Spinal cord (tissue), 10 donors: ENCODE data around the gene IGSF6. TPM values are rescaled to one million over a fixed set of nuclear protein-coding genes. Genes with fewer than 3 reads are reported as not detected.
"Not testable (repeated sequence)": the region's sequence is repeated elsewhere in the genome, so short reads cannot be mapped to it uniquely, and the experiment has no call there.

ENCODE experiments used
- DNase-seq, 6 donors: peaks; one replicate each; pipeline versions ENCODE4 v3.0.0 to v3.0.0-alpha.2; 2013 to 2015; ENCODE audit warnings: low spot score in 6 of 6, low read depth in 4 of 6
- H3K27ac ChIP-seq: one replicate; pipeline ENCODE4 v1.5.1; 2013; ENCODE audit warnings: low read depth, low read length, control low read depth
- H3K27me3 ChIP-seq: one replicate; pipeline ENCODE4 v1.6.1; 2013; ENCODE audit warnings: low read length; ENCODE audit not compliant: control insufficient read depth, insufficient read depth
- H3K36me3 ChIP-seq: one replicate; pipeline ENCODE4 v1.6.1; 2013; ENCODE audit warnings: low read length; ENCODE audit not compliant: control insufficient read depth, insufficient read depth
- H3K4me1 ChIP-seq: one replicate; pipeline ENCODE4 v1.6.1; 2013; ENCODE audit warnings: low read length; ENCODE audit not compliant: control insufficient read depth, insufficient read depth
- H3K4me3 ChIP-seq: one replicate; pipeline ENCODE4 v1.5.1; 2013; ENCODE audit warnings: low read depth, low read length, control low read depth
- H3K9me3 ChIP-seq: one replicate; pipeline ENCODE4 v1.6.1; 2013; ENCODE audit warnings: low read length; ENCODE audit not compliant: control insufficient read depth, insufficient read depth
- WGBS: methylation state at CpG from one replicate; pipeline ENCODE4 v1.1.5; 2013; ENCODE audit warnings: missing lambda C conversion rate; ENCODE audit not compliant: insufficient coverage; 5-methylcytosine and 5-hydroxymethylcytosine counted together
- polyA plus RNA-seq, 2 donors: library from polyadenylated mRNA; unstranded; fragments of 120-200 nt; gene quantifications; one replicate each; pipeline ENCODE4 v1.2.1, GENCODE V29; 2013; ENCODE audit not compliant: insufficient read length in 2 of 2
- total RNA-seq, 2 donors: library from RNA; depleted of rRNA in 1 of 2; stranded (reverse); fragments of 120-200 nt in 1 of 2; fragments of >200 nt in 1 of 2; gene quantifications; one replicate each; pipeline versions ENCODE4 v1.2.3 to v1.2.4, GENCODE V29; 2013 to 2014
- donor health status: healthy.

The IGSF6 gene
- total and polyA plus RNA-seq, 4 donors, result 5.0 to 10.8 (median 7.2) TPM

DNA sequence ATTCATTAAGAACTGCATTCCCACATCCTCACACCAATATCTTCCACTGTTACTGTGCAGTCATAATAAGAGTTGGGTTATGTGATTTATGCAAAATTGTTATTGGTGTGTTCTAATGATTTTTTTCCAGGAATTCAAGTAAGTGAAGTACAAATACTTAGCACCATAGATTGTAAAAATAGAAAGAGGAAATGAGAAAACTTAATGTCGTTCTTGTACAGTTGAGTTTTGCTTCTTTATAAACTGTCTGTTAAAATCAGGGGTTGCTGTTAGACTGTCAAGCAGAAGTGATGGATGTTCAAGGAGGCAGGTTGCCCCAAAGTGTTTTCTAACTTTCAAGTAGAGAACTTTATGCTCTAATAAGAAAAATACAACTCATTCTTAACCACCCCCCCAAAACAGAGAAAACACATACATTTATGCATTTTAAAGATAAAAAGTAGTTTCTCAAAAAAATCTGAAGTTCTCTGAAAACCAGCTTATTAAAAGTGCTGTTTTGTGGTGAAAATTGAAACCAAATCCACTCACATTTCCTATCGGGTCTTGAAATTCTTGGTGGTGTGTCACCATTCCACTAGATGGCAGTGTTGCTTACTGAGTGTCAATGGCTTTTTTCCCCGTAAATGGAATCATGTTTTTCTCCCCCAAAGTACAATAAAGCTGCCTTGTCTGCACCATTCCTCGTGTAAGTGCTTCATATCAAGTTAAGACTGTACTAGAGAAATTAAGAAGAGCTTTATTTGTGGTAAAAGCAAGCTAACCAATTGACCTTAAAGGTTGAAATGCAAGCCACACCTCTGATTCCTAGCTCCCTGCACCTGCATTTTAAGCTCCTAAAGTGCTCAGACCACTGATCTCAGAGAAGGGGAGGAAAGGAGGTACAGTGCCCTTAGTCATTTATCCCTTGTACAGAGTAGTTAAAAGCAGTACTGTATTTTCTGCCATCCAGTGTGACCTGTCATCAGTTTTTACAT lies 4.7 kb upstream of the IGSF6 start:
- Histone ChIP-seq H3K27ac (no peak overlapping the region), H3K36me3 (peaks cover 3% of the 10 kb centered on the region), H3K27me3 (no peaks in the 10 kb centered on the region), H3K4me3 (no peak overlapping the region), H3K9me3 (no peaks in the 10 kb centered on the region), H3K4me1 (no peaks in the 10 kb centered on the region)
- no CpG with 5 or more reads among the region's 4 CpGs for WGBS
- peak in 5 of 6 donors; percentile 28 to 88 (median 46) for DNase-seq

DNA sequence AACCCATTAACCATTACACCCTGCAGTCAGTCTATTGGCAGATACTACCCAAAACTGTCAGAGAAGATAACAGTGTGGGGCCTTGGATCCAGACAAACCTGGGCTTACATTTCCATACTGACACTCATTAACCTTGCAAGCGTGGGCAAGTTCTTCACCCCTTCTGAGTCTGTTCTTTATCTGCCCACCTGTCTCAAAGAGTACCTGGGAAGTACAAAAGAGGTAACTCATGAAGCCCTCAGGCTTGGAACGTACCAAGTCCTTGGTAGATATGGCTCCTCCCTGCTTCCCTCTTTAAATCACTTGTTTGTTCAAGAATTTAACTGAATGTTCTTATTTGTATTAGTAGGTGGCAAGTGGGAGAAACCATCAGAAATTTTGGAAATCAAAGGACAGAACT lies 2.5 kb upstream of the IGSF6 start:
- Histone ChIP-seq H3K4me3 (no peak overlapping the region), H3K9me3 (no peaks in the 10 kb centered on the region), H3K36me3 (peaks cover 3% of the 10 kb centered on the region), H3K4me1 (no peaks in the 10 kb centered on the region), H3K27ac (no peak overlapping the region), H3K27me3 (no peaks in the 10 kb centered on the region)
- DNase-seq, result no peak
- no CpG with 5 or more reads among the region's 2 CpGs for WGBS

DNA sequence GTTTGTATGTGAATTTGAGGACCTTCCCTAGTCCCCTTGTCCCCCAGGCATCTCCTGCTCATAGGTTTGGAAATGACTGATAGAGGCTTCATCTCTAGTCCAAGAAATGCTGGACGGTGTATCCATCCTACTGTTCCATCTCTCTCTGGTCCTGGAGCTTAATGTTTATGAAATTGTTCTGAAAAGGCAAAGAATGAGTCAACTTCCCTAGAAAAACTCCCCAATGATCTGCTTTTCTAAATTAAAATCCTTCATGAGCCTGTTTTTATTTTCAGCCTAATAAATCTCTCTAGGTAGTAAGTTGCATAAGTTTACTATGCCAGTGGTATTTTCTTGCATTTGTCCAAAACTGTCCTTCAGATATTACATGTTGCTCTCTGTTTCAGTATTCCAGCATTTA lies 2.1 kb upstream of the IGSF6 start:
- Histone ChIP-seq H3K36me3 (peaks cover 3% of the 10 kb centered on the region), H3K4me3 (no peak overlapping the region), H3K27me3 (no peaks in the 10 kb centered on the region), H3K27ac (no peak overlapping the region), H3K4me1 (no peaks in the 10 kb centered on the region), H3K9me3 (no peaks in the 10 kb centered on the region)
- DNase-seq, result no peak
- no CpG with 5 or more reads among the region's 1 CpG for WGBS

GRCh38 chr16:21653571-21653970 lies 1.2 kb upstream of the IGSF6 start:
- H3K4me3 ChIP-seq, result no peak overlapping the region
- H3K27ac ChIP-seq, result no peak overlapping the region
- no peaks in the 10 kb centered on the region for H3K4me1 ChIP-seq
- WGBS, result 81% methylated on average over 3 of the region's 5 CpGs
- no peaks in the 10 kb centered on the region for H3K27me3 ChIP-seq
- DNase-seq, result no peak
- H3K36me3 ChIP-seq, result peaks cover 7% of the 10 kb centered on the region
- no peaks in the 10 kb centered on the region for H3K9me3 ChIP-seq

DNA sequence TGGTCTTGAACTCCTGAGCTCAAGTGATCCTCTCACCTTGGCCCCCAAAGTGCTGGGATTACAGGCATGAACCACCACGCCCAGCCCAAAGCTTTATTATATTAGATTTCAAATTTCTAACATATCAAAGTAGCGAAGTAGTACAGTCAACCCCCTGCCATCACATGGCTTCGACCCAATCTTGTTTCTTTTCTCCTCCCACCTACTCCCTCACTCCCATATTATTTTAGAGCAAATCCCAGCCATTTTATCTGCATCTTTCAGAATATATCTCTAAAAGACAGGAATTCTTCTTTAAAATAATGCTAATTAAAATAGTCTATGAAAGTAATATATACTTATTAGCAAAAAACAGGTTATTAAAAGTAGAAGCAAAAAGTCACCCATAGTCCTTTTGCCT lies 893 bp downstream of the IGSF6 start:
- Histone ChIP-seq H3K4me1 (no peaks in the 10 kb centered on the region), H3K4me3 (no peak overlapping the region), H3K27me3 (no peaks in the 10 kb centered on the region), H3K36me3 (peaks cover 7% of the 10 kb centered on the region), H3K27ac (no peak overlapping the region), H3K9me3 (no peaks in the 10 kb centered on the region)
- DNase-seq, result no peak
- 80% methylated on average over 1 of the region's 3 CpGs for WGBS

DNA sequence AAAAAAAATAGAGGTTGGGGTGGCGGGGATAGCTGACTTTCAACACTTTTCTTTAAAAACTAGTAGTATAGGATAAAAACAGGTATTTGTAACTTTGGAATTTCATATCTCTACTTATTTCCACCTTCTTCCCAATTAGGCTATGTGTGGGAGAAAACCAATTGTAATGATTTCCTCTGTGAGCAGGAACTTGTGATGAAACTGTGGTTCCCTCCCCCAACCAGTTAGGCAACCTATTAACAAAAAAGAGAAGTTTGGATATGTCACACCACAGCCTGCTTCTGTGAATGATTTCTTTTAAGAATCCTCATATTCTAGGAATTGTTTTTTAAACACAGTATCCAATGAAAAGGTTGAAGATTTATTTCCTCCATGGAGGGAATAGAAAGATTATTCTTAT lies 1.9 kb downstream of the IGSF6 start:
- WGBS, result no CpG with 5 or more reads among the region's 1 CpG
- Histone ChIP-seq H3K27ac (no peak overlapping the region), H3K4me3 (no peak overlapping the region), H3K9me3 (no peaks in the 10 kb centered on the region), H3K36me3 (peaks cover 7% of the 10 kb centered on the region), H3K27me3 (no peaks in the 10 kb centered on the region), H3K4me1 (no peaks in the 10 kb centered on the region)
- DNase-seq, result no peak

DNA sequence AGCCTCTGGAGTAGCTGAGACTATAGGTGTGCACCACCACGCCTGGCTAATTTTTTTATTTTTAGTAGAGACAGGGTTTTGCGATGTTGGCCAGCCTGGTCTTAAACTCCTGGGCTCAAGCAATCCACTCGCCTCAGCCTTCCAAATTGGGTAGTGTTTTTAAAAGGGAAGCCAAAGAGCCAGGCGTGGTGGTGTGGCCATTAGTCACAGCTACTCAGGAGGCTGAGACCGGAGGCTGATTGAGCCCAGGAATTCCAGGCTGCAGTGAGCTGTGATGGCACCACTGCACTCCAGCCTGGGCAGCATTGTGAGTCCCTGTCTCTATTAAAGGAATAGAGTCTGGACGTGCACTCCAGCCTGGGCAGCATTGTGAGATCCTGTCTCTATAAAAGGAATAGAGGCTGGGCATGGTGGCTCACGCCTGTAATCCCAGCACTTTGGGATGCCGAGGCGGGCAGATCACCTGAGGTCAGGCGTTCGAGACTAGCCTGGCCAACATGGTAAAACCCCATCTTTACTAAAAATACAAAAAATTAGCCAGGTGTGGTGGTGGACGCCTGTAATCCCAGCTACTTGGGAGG lies 2.5 kb downstream of the IGSF6 start:
- not testable (repeated sequence) for H3K27me3 ChIP-seq, H3K27ac ChIP-seq, H3K36me3 ChIP-seq, H3K9me3 ChIP-seq, H3K4me3 ChIP-seq, H3K4me1 ChIP-seq, DNase-seq
- WGBS, result 91% methylated on average over 6 of the region's 12 CpGs

GRCh38 chr16:21647562-21648164 lies 4.7 kb downstream of the IGSF6 start:
- no peaks in the 10 kb centered on the region for H3K4me1 ChIP-seq

GRCh38 chr16:21646721-21647561 lies 5.5 kb downstream of the IGSF6 start:
- no peaks in the 10 kb centered on the region for H3K27me3 ChIP-seq
- no peaks in the 10 kb centered on the region for H3K4me1 ChIP-seq
- H3K27ac ChIP-seq, result no peak overlapping the region
- H3K4me3 ChIP-seq, result no peak overlapping the region
- 97% methylated on average over 17 of the region's 18 CpGs for WGBS
- H3K36me3 ChIP-seq, result peaks cover 4% of the 10 kb centered on the region
- no peaks in the 10 kb centered on the region for H3K9me3 ChIP-seq
- no peak for DNase-seq

More at GRCh38 chr16:21647562-21648164, 4.7 kb downstream of the IGSF6 start:
- DNase-seq, result no peak
- no peak overlapping the region for H3K27ac ChIP-seq
- no peak overlapping the region for H3K4me3 ChIP-seq
- 70% methylated on average over 8 of the region's 9 CpGs for WGBS
- H3K9me3 ChIP-seq, result no peaks in the 10 kb centered on the region
- peaks cover 4% of the 10 kb centered on the region for H3K36me3 ChIP-seq
- H3K27me3 ChIP-seq, result no peaks in the 10 kb centered on the region
